HG03175 (cell line): ENCODE measurements around the gene GRAP2.
"Not testable (repeated sequence)": the region's sequence is repeated elsewhere in the genome, so short reads cannot be mapped to it uniquely, and the experiment has no call there.

Experiments
- ATAC-seq: cut with Tn5 transposase; IDR thresholded peaks from one replicate; pipeline ENCODE4 v1.9.1; 2021; ENCODE audit warnings: mild to moderate bottlenecking, moderate library complexity; ENCODE audit not compliant: unreplicated experiment

GRAP2 gene

DNA sequence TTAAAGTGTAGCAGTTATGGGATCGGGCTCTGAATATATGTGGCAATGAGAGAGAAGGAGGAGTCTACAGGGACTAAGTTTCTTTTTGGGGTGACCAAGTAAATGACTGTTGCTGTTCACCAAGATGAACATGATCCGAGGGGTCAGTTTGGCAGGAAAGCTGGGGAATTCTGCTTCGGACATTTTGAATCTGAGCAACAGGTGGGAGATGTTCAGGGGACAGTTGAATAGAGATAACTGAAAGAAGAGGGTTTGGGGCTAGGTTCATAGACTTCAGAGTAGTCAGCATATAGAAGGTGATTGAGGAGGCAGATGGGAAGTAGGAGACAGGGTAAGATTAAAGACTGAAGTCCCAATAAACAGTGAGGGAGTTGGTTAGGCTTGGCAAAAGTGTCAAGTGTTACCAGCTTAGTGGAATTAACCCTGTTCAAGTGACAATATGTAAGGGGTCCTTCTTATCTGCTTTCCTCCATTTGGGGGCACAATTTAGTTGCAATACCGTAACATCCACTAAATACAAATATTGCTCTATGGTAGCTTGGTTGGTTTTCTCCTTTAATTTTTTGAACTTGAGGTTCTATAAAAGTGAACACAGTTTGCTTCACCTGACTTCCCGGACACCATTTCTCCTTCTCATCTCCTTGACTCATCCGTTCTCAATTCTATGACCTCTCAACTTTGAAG is 4.4 kb upstream of the GRAP2 start:
- ATAC-seq, result no peak

DNA sequence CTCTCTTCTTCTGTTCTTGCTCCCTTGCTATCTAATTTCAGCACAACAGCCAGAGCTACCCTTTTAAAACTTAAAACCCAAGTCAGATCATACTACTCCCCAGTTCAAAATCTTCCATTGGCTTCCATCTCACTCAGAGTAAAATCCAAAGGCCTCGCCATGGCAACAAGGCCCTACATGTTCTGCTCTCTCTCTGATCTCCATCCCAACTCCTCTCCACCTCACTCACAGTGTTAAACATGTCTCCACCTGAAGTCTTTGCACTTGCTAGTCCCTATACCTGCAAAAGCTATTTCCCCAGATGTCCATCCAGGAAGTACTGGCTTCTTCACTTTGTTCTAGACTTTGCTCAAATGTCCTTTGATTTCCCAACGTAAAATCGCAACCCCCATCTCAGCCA is 3.0 kb upstream of the GRAP2 start:
- ATAC-seq, result no peak

DNA sequence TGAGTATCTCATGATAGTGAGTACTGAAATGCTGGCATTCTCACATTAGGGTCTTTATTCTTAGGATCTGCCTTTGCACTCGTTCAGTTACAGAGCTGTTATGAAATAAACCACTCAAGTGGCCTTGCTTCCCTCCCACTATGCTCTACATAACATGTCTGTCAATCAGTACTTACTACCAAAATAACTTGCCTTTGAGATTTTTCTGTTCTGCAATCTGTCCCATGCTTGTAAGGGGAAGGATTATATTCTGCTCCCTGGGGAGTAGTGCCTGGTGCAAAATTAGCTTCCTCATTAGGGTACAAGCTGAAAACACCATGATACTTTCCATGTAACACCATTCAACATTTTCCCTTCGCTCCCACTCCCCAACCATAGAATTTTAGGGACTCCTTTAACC is 1.9 kb upstream of the GRAP2 start:
- no peak for ATAC-seq

DNA sequence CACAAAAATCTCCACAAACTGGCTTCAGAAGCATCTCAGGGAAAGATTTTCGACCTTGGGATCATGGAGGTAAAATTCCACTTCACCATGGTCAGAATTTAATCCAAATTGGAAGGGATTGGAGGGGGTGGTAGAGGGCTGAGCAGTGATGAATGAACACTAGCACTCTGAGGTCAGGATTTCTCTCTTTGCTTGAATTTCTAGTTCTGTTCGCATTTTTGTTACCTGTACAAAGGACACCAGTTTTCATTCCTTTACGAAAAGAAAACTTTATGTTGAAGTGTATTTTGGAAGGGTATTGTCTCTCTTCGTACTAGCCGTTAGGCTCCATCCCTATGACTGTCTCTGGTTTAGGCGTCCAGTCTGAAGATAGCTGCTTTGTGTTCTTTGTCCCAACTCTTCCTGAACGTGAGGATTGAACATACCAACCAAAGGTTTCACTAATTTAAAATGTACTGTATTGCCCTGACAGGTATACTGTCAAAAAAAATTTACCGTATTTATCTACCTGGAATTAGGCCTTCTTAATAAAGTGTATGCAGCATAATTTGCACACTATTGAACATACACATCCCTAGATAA is 772 bp downstream of the GRAP2 start:
- ATAC-seq, result no peak

DNA sequence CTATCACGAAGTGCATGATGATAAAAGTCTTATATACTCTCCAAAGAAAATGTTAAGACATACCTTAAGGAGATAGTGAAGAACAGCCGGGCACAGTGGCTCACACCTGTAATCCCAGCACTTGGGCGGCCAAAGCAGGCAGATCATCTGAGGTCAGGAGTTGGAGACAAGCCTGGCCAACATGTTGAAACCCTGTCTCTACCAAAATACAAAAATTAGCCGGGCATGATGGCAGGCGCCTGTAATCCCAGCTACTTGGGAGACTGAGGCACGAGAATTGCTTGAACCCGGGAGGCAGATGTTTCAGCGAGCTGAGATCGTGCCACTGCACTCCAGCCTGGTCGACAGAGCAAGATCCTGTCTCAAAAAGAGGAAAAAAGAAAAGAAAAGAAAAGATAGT is 3.1 kb downstream of the GRAP2 start:
- not testable (repeated sequence) for ATAC-seq

DNA sequence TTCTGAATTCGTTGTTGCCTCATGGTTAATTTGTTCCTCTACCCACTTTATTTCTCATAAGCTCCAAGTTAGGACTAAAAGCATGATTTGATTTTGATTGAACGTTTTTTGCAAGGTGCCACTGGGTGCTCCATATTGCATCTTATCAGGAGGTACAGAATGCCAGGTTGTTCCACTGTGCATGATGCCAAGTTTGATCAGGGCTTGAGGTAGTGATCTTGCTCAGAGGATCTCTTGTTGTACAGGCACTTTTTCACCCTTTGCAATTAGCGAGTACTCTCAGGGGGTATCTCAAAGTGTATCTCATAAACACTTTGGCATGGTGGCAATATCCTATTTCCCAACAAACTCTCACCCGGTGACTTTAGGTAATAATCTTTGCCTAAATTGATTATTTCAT is 4.0 kb downstream of the GRAP2 start:
- no peak for ATAC-seq

DNA sequence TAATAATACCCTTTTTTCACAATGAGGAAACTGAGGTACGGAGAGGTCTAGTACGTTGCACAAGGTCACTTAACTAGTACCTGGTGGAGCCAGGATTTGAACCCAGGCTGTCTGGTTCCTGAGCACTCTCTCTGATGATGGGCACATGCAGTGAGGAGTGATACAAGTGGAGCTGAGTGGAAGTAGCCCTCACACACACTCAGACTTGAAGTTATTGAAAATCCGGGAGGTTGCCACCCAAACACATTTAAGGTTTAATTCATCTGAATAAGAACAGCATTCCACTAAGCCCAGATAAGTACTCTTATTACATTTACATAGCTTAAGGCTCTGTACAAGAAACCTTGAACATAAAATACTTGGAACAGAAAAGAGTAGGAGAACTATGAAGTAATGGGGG is 4.8 kb downstream of the GRAP2 start:
- ATAC-seq, result no peak

DNA sequence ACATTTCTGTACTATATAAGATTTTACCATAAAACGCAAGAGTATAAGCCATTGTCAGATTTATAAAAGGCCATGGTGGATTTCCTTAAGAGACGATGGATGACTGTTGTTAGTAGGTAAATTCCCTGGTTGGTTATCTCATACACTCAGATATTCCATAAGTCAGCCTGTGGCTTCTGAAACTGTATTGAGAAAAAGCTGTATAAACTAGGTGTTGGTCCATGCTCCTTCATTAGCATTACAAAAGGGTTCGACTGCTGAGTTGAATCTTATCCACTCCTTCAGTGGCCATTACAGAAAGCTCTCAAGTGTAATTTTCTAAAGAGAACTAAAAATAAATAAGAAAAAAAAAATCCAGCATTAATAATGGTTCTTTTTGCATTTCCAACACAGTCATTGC is 5.3 kb downstream of the GRAP2 start:
- no peak for ATAC-seq

DNA sequence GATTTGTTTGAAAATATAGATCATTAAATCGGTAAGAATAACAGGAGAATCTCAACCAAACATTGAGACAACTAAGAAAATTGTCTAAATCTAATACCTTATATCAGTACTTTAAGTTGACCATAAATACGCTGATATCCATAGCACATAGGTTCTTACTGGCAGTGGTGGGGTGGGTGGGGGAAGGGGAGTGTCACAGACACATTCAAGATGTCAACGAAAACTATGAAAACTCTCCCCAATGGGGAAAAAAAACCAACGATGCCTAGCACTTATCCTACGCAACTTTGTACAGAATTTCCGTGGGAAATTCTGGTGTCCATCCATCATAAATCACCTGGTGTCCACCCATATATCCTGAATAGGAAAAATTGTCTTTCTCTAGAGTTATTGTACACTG is 6.2 kb downstream of the GRAP2 start:
- no peak for ATAC-seq

DNA sequence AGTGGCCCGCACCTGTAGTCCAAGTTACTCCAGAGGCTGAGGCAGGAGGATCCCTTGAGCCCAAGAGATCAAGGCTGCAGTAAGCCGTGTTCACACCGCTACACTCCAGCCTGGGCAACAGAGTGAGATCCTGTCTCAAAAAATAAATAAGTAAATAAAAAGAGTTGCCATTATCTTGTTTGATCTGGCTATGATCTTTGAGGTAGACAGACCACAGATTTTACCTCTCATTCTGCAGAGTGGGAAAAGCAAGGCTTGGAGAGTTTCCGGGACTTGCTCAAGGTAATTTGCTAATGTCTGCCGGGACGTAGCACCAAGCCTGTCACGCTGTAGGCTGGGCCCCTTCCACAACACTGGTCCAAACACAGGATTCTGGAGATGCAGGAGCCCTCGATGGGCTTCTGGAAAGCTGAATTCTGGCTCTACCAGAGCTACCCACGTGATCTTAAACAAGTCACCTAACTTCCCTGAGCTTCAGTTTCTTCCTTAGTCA is 6.8 kb downstream of the GRAP2 start:
- no peak for ATAC-seq

DNA sequence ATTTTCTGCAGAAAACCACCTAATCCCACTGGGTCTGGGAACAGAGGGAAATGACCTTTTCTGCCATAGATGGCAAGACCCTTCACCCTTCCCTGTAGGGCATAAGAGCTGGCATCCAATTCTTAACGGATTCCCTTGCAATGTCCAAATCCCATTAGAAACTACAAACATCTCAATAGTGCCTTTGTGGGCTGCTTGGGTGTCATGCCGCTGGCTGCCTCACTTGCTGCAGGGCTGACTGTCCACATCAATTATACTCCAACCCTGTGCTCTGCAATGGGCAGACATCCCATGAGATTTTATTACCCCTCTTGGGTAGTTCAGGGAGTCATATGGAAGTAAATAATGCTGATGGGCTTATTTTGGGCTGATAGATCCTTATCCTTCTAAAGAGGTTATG is 7.3 kb downstream of the GRAP2 start:
- no peak for ATAC-seq

DNA sequence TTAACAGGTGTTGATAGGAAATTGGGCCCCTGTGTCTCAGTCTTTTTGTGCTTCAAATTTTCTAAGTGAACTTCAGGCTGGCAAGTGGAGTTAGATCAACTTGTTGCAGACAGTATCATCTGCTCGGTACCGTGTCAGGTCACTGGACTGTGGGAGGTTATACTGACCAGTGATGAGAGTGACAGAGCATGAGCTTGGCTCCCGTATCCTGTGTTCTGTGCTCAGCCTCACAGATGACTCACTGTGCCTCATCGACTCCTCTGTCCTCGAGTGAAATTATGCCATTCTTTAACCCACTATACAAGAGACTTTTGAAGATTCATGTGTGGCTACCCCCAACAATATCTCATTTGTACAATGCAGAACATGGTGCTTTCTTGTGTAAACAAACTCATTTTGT is 7.9 kb downstream of the GRAP2 start:
- no peak for ATAC-seq

DNA sequence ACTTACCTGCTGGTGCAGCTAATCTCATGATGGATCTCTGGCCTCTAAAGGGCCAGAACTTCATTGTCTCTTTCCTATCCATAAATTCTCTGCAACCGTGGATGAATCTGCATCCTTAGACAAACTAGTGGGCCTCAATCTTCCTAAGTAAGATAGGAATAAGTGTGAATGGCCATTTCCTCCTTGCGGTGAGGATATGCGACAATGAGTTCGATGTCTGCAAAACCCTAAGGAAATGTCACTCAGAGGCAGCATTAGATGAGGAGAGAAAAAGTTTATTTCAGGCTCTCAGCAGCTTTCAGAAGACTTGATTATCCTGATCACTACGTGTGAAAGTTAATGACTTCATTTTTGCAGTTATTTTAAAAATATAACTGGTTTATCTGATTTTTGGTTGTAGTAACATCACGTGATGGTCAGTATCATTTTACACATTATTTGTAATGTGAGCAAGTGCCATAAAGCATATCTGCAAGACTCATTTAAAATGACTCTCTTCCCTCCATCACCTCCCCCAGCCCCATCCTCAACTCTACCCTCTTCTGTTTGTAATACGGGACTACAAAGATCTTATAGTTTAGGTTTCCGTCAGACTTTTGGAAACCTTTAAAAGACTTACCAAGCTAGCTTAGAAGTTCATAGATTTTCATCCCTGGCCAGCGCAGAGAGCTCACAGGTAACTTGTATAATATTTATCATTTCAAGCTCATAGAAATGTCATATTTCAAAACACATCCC is 10.2 kb downstream of the GRAP2 start:
- ATAC-seq, result no peak

DNA sequence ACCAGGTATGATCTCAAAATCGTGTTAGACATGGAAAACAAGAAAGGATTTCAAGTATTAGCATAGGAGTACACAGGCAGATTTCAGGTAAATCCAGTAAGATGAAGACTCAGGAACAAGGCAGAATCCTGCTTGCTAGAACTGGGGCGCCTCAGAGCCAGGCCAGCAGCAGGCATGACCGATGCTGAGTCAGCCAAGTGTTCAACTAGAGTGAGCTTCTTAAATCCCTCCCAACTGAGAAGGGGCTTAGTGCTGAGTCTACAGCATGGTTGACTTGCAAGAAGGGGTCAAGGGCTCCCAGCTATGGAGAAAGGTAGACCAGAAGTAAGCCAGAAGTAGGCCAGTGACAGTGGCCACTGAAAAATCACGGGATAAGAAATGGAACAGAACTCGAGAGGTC is 12.4 kb downstream of the GRAP2 start:
- no peak for ATAC-seq

DNA sequence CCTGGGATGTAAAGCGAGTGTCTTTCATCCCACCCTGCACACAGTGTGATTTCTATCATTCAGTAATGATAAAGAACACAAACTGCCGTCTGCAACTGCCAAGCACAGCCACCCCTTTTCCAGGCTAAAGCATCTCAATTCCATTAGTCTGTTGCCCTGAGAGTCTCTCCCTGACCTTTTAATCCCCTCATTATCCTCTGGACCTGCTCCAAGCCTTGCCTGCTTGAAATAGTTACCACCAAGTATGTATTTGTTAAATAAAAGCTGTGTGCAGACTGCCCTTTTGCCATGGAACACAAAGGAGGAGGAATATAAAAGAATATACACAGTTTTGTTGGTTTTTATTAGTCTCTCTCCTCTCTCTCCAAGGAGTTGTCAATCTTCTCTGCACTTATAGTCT is 13.0 kb downstream of the GRAP2 start:
- no peak for ATAC-seq

DNA sequence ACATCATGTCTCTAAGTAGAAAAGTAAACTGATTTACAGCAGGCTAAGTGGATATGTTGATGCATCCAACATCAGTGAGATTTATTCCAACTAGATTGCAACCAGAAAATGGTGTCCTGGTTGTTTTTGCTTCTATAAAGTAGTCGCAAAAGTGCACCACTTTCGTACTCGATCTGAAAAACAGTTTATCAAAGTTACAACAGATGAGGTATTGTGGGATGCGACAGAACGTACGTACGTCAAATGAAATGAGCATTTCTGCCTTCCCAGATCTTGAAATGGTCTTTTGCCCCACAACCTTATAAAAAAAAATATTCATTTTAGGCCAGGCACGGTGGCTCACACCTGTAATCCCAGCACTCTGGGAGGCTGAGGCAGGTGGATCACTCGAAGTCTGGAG is 13.7 kb downstream of the GRAP2 start:
- ATAC-seq, result no peak

DNA sequence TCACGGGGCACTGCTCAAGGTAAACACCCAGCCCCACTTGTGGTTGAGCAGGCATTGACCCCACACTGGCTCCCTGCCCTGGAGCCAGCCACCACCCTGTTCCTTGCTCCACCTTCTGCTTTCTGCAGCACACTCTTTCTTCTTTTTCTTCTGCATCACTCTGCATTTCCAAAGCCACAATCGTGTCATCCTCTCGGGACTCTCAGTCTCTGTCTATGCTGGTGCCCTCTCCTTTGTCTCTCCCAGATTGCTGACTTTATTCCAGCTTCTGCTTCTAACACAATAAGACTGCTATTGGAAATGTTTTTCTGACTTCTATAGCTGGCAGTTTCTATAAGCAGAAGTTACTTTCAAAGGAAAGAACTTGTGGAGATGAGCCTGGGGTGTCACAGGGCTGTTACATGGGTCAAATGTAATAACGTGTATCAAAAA is 14.4 kb downstream of the GRAP2 start:
- no peak for ATAC-seq

DNA sequence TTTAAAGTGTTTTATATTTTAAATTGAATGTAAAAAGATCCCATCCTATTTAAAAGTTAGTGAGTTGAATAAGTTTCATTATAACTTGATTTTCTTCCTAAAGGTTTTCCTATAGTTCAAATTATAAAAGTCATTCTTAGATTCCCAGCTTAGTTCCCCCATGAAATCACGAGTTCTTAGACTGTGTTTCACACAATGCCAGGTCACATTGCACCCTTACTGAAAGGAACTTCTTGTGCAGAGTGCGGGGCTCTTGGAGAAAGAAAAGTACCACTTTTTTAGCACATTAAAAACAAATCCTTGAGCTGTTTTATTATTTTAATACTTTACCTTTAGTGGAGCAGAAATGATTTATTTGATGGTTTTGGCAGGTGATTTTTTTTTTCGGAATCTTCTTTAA is 15.6 kb downstream of the GRAP2 start:
- no peak for ATAC-seq

DNA sequence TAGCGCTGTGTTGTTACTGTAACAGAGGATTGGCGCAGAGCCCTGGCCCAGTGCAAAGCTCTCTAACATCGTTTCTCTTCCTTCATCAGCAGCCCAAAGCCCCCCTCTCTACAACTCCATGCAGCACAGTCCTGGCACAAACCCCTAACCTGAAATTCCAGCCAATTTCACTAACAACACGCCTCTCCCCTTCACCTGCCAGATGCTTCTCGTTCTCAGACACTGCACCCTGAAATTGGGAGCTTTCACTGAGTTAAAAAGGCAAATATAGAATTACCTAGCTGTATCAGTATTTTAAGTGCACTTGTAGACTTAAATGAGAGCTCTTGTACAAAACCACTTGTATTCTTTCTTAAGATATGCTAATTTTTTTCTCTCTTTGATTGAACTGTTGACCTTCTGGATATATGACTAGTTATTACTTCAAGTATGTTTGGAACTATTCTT is 16.3 kb downstream of the GRAP2 start:
- ATAC-seq, result no peak

DNA sequence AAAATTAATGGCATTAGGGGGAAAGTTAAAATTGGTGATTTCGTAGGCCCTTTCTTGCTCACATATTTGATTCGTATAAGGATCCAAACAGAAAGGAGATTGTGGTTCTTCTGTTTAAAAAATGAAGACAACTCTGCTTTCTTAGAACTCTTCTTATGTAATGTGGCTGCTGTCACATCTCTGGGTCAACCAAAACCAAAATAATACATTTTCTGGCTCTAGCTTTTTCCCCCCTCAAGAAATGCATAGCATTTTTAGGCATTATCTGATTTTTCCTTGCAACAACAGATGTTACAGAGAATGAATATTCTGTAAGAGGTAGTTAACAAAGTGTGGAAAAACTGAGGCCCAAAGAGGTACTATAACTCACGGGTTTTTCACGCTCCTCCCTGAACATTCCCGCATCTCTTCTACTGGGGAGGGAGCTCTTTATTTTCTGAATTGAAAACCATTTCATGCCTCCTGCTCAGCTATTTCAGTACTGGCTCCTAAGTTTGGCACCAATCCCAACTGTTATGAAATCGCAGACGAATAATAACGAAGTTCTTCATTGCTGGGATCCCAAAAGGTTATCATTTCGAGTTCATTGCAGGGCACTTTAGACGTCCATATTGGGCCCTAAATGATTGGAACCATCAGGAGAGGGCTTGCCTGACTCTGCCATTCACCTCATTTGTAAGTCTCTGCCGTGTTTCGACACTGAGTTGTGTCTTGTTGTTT is 17.1 kb downstream of the GRAP2 start:
- no peak for ATAC-seq

DNA sequence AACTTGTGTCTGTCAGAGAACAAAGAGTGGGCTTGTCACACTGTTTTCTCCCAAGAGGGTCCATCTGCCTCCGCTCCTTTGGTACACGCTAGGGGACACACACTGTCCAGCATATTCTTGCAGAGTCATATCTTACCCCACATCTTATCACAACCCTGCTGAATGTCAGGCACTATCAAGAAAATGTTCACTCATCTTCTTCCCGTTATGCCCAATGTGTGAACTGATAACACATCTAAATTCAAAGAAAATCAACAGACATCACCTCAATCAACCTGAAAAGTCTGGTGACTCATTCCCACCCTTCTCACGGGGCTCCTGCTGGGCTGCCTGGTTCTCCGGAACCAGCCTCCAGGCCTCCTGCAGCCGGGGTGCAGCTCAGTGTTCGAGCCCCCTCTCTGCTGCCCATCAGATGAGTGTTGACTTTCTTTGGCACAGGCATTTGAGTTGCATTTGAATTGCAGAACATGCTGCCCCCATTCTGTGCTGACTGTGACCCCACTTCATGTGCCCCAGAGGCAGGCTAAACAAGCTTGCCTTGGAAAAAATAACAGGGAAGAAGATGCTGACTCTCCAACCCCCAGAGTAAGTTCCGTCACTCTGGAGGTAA is 19.4 kb downstream of the GRAP2 start:
- ATAC-seq, result no peak
